GM12875 (cell line): ENCODE results near the gene CNTNAP2.

Experiments
- H3K4me3 ChIP-seq: one replicate; pipeline ENCODE4 v1.5.1; 2011; ENCODE audit warnings: low read depth, low read length, control low read depth
- TF ChIP-seq, protein P1 (sequence below): IDR thresholded peaks from 2 replicates; pipeline ENCODE4 v1.5.1; 2011; ENCODE audit warnings: low read depth, mild to moderate bottlenecking, control low read depth, inconsistent platforms, low read length, moderate library complexity, borderline replicate concordance; ENCODE audit not compliant: insufficient read depth

Gene CNTNAP2

GRCh38 chr7:148340438-148341280 lies 2224.1 kb downstream of the CNTNAP2 start:
- H3K4me3 ChIP-seq: no peak overlapping the region
- TF ChIP-seq, protein P1, sequence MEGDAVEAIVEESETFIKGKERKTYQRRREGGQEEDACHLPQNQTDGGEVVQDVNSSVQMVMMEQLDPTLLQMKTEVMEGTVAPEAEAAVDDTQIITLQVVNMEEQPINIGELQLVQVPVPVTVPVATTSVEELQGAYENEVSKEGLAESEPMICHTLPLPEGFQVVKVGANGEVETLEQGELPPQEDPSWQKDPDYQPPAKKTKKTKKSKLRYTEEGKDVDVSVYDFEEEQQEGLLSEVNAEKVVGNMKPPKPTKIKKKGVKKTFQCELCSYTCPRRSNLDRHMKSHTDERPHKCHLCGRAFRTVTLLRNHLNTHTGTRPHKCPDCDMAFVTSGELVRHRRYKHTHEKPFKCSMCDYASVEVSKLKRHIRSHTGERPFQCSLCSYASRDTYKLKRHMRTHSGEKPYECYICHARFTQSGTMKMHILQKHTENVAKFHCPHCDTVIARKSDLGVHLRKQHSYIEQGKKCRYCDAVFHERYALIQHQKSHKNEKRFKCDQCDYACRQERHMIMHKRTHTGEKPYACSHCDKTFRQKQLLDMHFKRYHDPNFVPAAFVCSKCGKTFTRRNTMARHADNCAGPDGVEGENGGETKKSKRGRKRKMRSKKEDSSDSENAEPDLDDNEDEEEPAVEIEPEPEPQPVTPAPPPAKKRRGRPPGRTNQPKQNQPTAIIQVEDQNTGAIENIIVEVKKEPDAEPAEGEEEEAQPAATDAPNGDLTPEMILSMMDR: no peak

DNA sequence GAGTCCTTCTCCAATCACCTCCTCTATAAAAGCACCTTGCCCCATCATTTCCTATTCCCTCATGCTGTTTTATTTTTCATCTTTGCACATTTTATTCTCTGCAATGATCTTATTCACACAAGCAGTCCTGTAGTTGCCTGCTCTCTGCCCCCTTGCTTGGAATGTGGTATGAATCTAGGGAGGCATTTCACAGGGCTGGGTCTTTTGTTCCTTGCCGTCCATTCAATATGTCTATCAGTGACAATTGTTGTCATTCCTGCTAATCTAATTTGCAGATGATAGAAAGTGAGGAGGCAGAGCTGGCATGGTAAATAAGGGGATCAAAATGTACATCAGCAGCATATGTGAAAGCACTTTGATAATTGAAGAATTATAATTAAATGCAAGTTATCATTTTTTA lies 2227.8 kb downstream of the CNTNAP2 start:
- no peak overlapping the region for H3K4me3 ChIP-seq
- TF ChIP-seq, protein P1: no peak

DNA sequence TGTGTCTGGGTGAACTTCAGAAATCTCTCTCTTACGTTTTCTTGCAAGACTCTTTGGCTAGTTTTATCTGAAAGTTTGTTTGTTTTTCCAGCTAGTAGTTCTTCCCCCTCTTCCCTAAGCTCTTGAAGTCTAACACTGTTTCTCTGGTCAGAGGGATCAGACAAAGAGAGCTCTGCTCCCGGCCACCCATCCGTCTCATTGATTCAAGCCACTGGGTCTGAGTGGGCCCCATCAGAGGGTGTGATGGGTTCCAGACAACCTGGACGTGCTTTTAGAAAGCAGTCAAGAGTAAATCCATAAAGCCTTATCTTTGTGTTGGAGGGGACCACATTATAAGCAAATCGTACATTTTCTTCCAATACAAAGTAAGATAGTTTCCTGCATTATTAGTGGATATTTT lies 2231.4 kb downstream of the CNTNAP2 start:
- no peak overlapping the region for H3K4me3 ChIP-seq
- TF ChIP-seq, protein P1: no peak

DNA sequence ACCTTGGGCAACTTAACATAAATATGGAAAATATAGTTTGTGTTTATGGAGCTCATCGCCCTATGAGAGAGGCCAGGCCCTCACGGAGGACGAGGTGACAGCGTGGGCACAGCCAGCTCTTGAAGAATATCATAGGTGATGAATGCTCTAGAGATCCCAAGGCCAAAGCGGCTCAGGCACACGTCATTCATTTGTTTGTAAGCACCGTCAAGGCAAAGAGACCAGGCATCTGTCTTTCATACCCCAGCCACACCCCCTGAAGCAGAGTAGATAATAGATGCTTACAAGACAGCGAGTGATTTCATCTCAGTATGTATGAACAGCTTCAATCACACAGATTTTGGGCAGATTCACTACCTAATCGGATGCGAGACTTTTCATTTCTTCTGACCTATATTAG lies 2231.9 kb downstream of the CNTNAP2 start:
- no peak overlapping the region for H3K4me3 ChIP-seq
- TF ChIP-seq, protein P1: no peak

DNA sequence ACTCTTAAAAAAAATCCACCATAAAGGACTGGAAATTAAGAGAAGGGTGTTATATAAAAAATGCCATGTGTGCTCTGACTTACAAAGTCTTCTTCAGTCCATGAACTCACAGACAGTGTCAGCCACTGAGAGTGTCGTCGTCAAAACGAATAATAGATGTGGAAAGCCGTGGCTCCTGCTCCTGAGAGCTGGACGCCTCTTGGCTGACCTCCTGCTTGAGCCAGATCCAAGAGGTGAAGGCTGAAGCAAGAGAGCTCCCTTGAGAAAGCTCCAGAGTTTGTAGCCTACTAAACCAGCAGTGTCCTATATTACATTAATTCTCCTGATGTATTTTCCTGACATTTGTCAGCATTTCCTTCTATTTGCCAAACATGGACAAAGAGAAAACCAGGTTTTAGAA lies 2239.7 kb downstream of the CNTNAP2 start:
- TF ChIP-seq, protein P1: no peak
- no peak overlapping the region for H3K4me3 ChIP-seq

GRCh38 chr7:148362541-148362940 lies 2245.9 kb downstream of the CNTNAP2 start:
- TF ChIP-seq, protein P1: no peak
- no peak overlapping the region for H3K4me3 ChIP-seq

DNA sequence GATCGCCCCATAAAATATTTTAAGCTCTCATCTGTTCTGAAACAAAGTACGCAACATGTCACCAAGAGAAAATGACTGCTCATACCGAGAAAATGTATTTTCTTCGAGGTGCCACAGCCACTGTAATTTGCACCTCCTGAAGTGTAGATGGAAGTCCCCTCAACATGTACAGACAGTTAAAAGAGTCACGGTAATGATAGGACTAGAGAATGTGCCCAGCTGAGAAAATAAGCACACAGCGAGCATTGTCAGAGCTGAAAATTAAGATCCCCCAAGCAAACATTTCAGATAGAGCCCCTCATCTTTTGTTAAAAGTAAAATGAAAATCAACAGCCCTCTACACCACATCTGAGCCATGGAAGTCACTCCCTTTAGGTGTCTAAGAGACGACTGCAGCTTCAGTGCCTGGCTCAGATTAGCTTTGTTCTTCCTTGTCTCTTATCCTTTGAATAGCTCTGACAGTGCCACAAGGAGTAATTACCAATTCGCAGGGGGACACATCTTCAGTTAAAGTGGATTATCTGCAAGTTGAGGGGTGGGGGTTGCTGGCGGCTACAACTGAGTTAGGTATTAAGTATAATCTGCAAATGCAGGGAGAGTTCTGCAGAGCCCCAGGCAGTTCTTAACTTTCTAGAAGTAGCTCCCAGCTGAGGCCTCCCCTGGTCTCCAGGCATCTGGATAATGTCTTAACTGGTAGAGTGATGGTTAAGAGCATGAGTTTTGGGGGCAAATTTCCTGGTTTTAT lies 2251.3 kb downstream of the CNTNAP2 start:
- no peak overlapping the region for H3K4me3 ChIP-seq
- TF ChIP-seq, protein P1: no peak
